Central memory CD8-positive, alpha-beta T cell (primary cell): ENCODE measurements around the gene CACNA1A.
A peak's percentile ranks its signal among the peaks of the same experiment; 100 is the strongest.
"Not testable (repeated sequence)": the region's sequence is repeated elsewhere in the genome, so short reads cannot be mapped to it uniquely, and the experiment has no call there.

Source experiments
- ATAC-seq: fragments of 150-1000 bp; cut with Tn5 transposase; replicated peaks from 2 replicates; pipeline ENCODE4 v1.10.0; 2022; ENCODE audit warnings: mild to moderate bottlenecking, moderate FRiP score, moderate number of reproducible peaks; ENCODE audit not compliant: poor library complexity, severe bottlenecking; ENCODE audit errors: extremely low read depth
- DNase-seq, 2 donors: peaks; one replicate each; pipeline ENCODE4 v3.0.0; 2021; ENCODE audit warnings: low spot score in 2 of 2
- H3K27ac Mint-ChIP-seq: one replicate; pipeline ENCODE4 v1.8.0; 2022; ENCODE audit warnings: low read depth, mild to moderate bottlenecking, moderate library complexity, mixed read lengths
- H3K27me3 Mint-ChIP-seq: one replicate; pipeline ENCODE4 v1.8.0; 2022; ENCODE audit warnings: mixed read lengths
- H3K36me3 Mint-ChIP-seq: one replicate; pipeline ENCODE4 v1.8.0; 2022; ENCODE audit warnings: mild to moderate bottlenecking, moderate library complexity, mixed read lengths; ENCODE audit not compliant: insufficient read depth
- H3K4me1 Mint-ChIP-seq: one replicate; pipeline ENCODE4 v1.8.0; 2022; ENCODE audit warnings: mixed read lengths
- H3K4me3 Mint-ChIP-seq: one replicate; pipeline ENCODE4 v1.8.0; 2022; ENCODE audit warnings: mild to moderate bottlenecking, moderate library complexity, mixed read lengths
- H3K9me3 Mint-ChIP-seq: one replicate; pipeline ENCODE4 v1.8.0; 2022; ENCODE audit warnings: mixed read lengths

CACNA1A gene

DNA sequence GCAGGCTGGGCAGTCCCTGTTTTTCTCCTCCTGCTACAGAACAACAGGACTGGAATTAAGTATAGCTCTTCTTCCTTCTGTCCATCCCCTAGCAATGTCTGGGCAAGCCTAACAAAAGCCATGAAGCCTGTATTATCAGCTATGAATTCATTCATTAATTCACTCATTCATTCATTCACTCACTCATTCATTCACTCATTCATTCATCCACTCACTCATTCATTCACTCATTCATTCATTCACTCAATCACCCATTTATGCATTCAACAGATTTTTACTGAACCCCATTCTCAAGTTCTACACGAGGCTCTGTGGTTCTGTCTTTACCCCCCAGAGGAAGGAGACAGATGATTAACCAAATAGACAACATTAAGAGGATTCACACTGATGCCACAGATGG is 69.9 kb downstream of the CACNA1A start:
- Mint-ChIP-seq H3K36me3 (peaks cover 1% of the 10 kb centered on the region), H3K9me3 (no peaks in the 10 kb centered on the region), H3K4me3 (no peak overlapping the region), H3K4me1 (no peaks in the 10 kb centered on the region), H3K27ac (no peak overlapping the region), H3K27me3 (peaks cover 11% of the 10 kb centered on the region)
- DNase-seq (no peak), ATAC-seq (no peak)

DNA sequence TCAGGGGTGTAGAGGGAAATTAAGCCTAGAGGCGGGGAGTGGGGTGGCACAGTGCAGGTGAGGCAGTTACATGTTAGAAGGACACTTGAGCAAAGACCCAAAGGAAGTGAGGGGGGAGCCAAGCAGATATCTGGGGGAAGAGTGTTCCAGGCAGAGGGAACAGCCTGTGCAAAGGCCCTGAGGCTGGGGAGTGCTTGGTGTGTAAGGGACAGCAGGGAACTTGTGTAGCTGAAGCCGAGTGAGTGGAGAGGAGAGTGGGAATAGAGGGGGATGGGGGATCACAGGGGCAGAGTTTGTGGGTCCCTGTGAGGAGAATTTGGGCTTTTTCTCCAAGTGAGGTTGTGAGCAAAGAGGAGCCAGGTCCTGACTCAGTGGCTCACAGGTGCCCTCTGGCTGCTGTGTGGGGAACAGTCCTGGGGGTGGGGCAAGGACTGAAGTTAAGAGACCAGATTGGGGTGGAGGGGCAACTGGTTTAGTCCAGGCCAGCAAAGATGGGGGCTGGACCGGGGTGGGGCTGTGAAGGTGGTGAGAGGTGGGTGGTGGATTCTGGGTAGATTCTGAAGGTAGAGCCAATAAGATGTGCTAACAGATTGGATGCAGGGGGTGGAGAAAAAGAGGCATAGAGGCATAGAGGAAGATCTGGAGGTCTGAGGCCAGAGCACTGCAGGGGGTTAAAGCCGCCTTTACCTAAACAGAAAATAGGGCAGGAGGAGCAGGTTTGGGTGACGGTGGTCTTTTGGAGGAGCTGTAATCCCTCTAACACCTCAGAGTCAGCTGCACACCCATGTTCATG is 75.3 kb downstream of the CACNA1A start:
- no peak overlapping the region for H3K27ac Mint-ChIP-seq
- no peaks in the 10 kb centered on the region for H3K9me3 Mint-ChIP-seq
- no peak for ATAC-seq

DNA sequence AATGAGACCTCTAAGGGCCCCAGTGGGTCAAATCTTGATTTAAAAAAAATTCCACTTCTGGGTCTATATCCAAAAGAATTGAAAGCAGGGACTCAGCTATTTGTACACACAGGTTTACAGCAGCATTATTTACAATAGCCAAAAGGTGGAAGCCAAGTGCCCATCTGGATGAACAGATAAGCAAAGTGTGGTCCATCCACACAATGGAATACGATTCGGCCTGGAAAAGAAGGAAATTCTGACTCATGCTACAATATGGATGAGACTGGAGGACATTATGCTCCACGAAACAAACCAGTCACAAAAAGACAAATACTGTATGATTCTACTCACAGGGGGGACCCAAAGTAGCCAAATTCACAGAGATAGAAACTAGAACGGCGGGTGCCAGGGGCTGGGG is 76.7 kb downstream of the CACNA1A start:
- DNase-seq: no peak
- H3K4me1 Mint-ChIP-seq: no peaks in the 10 kb centered on the region
- H3K36me3 Mint-ChIP-seq: peaks cover 1% of the 10 kb centered on the region
- H3K4me3 Mint-ChIP-seq: no peak overlapping the region
- no peak overlapping the region for H3K27ac Mint-ChIP-seq
- H3K9me3 Mint-ChIP-seq: no peaks in the 10 kb centered on the region
- ATAC-seq: no peak
- H3K27me3 Mint-ChIP-seq: peaks cover 41% of the 10 kb centered on the region

More for the DNA sequence above, 75.3 kb downstream of the CACNA1A start:
- Mint-ChIP-seq H3K27me3 (peaks cover 41% of the 10 kb centered on the region), H3K36me3 (peaks cover 1% of the 10 kb centered on the region), H3K4me3 (no peak overlapping the region), H3K4me1 (no peaks in the 10 kb centered on the region)
- DNase-seq: peak in 1 of 2 donors; percentile 16

DNA sequence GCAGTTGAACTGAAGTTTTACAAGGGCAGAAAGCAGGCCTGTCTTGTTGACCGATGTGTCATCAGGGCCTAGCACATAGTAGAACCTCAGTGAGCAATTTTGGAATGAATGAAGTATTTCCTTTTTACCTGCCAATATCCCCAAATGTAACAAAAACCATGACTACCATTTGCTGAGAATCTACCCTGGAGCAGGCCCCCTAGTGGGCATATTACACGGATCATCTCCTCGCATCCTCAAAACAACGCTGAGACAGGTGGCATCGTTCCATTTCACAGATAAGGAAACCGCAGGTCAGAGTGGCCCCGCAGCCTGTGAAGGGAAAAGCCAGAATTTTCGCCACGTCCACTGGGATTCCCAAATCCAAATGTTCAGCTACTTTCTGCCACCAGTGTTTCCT is 77.9 kb downstream of the CACNA1A start:
- no peak for ATAC-seq
- H3K27me3 Mint-ChIP-seq: peaks cover 50% of the 10 kb centered on the region
- H3K4me1 Mint-ChIP-seq: no peaks in the 10 kb centered on the region
- peaks cover 2% of the 10 kb centered on the region for H3K36me3 Mint-ChIP-seq
- no peaks in the 10 kb centered on the region for H3K9me3 Mint-ChIP-seq
- no peak overlapping the region for H3K27ac Mint-ChIP-seq
- no peak overlapping the region for H3K4me3 Mint-ChIP-seq
- DNase-seq: no peak

DNA sequence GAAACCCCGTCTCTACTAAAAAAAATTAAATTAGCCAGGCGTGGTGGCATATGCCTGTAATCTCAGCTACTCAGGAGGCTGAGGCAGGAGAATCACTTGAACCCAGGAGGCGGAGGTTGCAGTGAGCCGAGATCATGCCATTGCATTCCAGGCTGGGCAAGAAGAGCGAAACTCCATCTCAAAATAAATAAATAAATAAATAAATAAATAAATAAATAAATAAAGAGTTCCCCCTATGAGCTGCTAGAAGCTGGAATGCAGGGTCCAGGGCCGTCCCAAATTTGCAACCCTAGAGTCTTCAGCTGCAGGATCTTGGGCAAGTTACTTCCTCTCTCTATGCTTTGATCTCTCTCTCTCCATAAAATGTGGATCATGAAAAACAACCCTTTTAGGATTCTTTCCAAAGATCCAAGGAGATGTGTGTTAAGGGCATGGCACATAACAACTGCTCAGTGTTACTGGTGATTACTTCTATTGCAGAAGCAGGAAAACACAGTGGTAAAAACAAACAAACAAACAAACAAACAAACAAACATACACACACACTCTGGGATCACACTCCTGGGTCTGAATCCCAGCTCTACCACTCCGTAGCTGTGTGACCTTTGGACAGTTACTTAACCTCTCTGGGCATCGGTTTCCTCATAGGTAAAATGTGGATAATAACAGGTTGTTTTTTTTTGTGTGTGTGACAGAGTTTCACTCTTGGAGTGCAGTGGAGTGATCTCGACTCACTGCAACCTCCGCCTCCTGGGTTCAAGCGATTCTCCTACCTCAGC is 78.8 kb downstream of the CACNA1A start:
- no peak overlapping the region for H3K4me3 Mint-ChIP-seq
- no peak for ATAC-seq
- no peak overlapping the region for H3K27ac Mint-ChIP-seq
- peaks cover 1% of the 10 kb centered on the region for H3K36me3 Mint-ChIP-seq
- no peak for DNase-seq
- H3K9me3 Mint-ChIP-seq: no peaks in the 10 kb centered on the region
- H3K4me1 Mint-ChIP-seq: no peaks in the 10 kb centered on the region
- peaks cover 57% of the 10 kb centered on the region for H3K27me3 Mint-ChIP-seq

DNA sequence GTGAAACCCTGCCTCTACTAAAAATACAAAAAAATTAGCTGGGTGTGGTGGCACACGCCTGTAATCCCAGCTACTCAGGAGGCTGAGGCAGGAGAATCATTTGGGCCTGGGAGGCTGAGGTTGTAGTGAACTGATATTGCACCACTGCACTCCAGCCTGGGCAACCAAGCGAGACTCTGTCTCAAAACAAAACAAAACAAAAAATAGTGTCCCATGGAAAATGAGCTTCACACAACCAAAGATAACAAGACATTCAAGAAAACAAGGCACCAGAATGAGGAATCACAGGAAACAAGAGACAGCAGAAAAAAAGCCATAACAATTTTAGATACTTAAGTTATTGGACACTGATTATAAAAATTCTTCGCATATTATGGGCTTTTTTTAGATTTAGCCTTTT is 80.4 kb downstream of the CACNA1A start:
- not testable (repeated sequence) for H3K27ac Mint-ChIP-seq, H3K36me3 Mint-ChIP-seq, ATAC-seq, DNase-seq, H3K4me1 Mint-ChIP-seq, H3K4me3 Mint-ChIP-seq, H3K9me3 Mint-ChIP-seq
- H3K27me3 Mint-ChIP-seq: peaks cover 49% of the 10 kb centered on the region

DNA sequence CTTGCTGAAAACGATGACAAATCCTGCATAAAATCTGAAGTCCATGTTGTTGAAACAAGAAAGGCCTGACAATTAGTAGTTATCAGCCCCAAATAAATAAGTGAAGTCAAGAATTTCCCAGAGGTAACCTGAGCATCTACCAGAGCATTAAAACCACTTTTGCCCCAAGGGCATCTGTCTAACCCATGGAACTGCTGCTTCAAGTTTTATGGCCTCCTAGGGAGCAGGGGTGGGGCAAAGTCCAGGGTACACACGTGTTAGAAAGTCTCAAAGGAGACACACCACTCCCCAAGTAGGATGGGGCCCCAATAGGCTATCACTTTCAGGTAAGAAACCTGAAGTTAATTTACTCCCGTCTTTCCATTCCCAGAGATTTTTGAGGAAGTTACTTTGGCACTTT is 81.1 kb downstream of the CACNA1A start:
- no peak for ATAC-seq
- H3K36me3 Mint-ChIP-seq: peaks cover 1% of the 10 kb centered on the region
- H3K9me3 Mint-ChIP-seq: no peaks in the 10 kb centered on the region

DNA sequence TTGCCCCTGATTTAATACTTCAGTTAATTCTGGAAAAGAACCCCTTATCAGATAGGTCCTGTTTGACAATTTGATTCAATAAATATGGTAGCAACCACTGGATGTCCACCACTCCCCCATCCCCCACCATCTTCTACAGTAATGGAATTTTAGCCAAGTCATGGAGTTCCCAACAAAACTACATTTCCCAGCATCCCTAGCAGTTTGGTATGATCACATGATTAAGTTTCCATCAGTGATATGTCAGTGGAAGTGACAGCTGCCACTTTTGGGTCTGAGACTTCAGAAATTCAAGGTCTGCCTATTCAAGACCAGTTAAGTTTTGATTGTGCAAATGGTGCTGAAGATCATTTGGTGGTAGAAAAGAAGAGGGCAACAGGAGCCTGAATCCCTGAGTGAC is 85.5 kb downstream of the CACNA1A start:
- Mint-ChIP-seq H3K27ac (no peak overlapping the region), H3K36me3 (peaks cover 1% of the 10 kb centered on the region), H3K9me3 (no peaks in the 10 kb centered on the region), H3K27me3 (peaks cover 24% of the 10 kb centered on the region), H3K4me3 (no peak overlapping the region), H3K4me1 (no peaks in the 10 kb centered on the region)
- no peak for DNase-seq
- no peak for ATAC-seq

More for the DNA sequence above, 81.1 kb downstream of the CACNA1A start:
- peaks cover 41% of the 10 kb centered on the region for H3K27me3 Mint-ChIP-seq
- no peak for DNase-seq
- no peak overlapping the region for H3K4me3 Mint-ChIP-seq
- no peaks in the 10 kb centered on the region for H3K4me1 Mint-ChIP-seq
- no peak overlapping the region for H3K27ac Mint-ChIP-seq

DNA sequence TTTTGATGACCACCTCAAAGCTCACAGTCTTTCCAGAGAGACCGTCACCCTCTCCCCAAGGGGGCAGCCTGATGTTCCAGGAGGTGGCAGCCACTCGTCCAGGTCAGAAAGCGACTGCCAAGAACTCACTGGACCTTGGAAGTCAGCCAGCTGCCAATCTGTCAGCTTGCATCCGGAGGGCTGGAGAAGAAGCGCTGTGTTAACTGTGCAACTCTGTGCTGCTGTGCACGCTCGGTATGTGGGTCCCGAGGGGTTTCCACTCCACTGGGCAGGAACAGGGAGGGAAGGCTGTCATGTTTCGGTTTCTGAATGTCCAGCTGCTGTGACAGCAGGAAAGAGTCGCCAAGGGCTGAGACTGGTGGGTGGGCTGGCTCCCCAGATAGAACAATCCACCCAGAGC is 89.2 kb downstream of the CACNA1A start:
- ATAC-seq: no peak
- Mint-ChIP-seq H3K4me3 (no peak overlapping the region), H3K27me3 (peaks cover 32% of the 10 kb centered on the region), H3K9me3 (no peaks in the 10 kb centered on the region), H3K4me1 (no peaks in the 10 kb centered on the region), H3K36me3 (no peaks in the 10 kb centered on the region), H3K27ac (no peak overlapping the region)
- no peak for DNase-seq

DNA sequence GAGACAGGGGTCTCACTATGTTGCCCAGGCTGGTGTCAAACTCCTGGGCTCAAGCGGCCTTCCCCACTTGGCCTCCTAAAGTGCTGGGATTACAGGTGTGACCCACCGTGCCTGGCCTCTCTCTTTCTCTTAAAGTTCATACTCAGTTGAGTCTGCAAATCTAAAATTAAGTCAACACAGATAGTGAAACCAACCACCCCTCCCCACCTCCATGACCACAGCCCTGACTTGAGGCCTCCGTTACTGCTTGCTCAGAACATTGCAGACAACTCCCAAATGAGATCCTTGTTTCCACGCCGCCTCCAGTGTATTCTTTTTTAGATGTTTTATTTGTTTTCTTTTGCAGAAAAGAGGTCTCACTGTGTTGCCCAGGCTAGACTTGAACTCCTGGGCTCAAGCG is 94.4 kb downstream of the CACNA1A start:
- peaks cover 47% of the 10 kb centered on the region for H3K27me3 Mint-ChIP-seq
- ATAC-seq (no peak), DNase-seq (no peak)
- H3K36me3 Mint-ChIP-seq: no peaks in the 10 kb centered on the region
- H3K9me3 Mint-ChIP-seq: no peaks in the 10 kb centered on the region
- H3K4me3 Mint-ChIP-seq: no peak overlapping the region
- no peaks in the 10 kb centered on the region for H3K4me1 Mint-ChIP-seq
- no peak overlapping the region for H3K27ac Mint-ChIP-seq

DNA sequence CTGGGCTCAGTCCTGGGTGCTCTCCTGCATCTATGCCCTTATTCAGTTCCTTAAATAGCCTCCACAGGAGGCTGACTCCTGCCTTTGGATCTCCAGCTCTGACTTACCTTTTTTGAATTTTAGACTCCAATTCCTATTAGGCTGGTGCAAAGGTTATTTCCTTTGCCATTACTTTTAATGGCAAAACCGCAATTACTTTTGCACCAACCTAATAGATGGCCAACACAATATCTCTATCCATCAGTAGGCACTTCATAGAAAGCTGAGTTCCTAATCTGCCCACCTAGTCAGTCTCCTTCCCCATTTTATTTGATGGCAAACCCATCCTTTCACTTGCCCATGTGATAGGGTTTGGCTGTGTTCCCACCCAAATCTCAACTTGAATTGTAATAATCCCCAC is 95.3 kb downstream of the CACNA1A start:
- no peaks in the 10 kb centered on the region for H3K9me3 Mint-ChIP-seq
- no peaks in the 10 kb centered on the region for H3K4me1 Mint-ChIP-seq
- ATAC-seq: no peak
- no peak overlapping the region for H3K27ac Mint-ChIP-seq
- peaks cover 47% of the 10 kb centered on the region for H3K27me3 Mint-ChIP-seq
- no peak for DNase-seq
- H3K36me3 Mint-ChIP-seq: no peaks in the 10 kb centered on the region
- H3K4me3 Mint-ChIP-seq: no peak overlapping the region

DNA sequence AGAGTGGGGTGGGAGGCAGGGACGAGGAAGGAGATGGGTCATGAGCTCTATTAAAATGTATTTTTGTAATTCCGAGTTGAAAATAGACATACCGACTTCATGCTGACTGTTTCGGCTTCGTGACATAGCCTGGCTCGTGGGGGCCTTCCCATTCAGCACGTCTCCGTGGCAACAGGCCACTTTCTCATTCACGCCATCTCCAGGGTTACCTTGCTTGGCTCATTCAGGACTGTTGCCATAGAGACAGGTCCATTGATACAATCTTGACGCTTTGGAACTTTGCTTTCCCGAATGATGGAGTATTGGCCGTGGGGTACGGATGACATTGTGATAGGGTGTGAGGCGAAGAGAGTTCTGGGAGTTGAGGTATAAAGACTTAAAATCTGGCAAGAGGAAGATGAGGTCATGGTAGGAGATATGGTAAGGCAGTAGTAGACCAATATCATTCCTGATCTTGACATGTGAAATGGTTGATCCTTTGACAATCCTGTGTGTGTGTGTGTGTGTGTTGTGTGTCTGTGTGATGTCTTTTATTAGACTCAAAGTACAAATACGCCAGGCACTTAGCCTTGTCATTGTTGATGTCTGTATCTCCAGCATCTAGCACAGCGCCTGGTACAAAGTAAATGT is 97.3 kb downstream of the CACNA1A start:
- Mint-ChIP-seq H3K9me3 (no peaks in the 10 kb centered on the region), H3K4me1 (no peaks in the 10 kb centered on the region), H3K4me3 (no peak overlapping the region), H3K27ac (no peak overlapping the region), H3K36me3 (no peaks in the 10 kb centered on the region), H3K27me3 (peaks cover 32% of the 10 kb centered on the region)
- DNase-seq: no peak
- ATAC-seq: no peak

DNA sequence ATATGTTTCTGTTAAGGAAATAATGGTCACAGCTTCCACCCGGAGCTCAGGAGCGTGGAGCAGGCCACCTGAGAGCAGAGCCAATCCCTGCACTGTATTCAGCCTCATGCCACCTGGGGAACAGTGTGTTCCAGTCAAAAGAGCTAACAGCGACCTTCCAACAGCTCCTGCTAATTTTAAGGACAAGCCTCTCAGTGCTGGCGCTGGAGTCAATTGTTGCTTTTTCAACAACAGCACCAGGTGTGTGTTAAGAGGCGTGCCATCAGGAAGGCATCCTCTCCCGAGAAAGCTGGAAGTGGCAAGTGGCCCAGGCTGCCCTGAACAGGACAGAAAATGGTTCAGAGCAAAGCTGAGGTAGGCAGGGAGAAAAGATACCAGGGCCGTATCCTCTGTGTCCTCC is 102.0 kb downstream of the CACNA1A start:
- no peak for ATAC-seq
- Mint-ChIP-seq H3K27me3 (peaks cover 28% of the 10 kb centered on the region), H3K27ac (no peak overlapping the region), H3K4me3 (no peak overlapping the region), H3K36me3 (no peaks in the 10 kb centered on the region), H3K9me3 (no peaks in the 10 kb centered on the region), H3K4me1 (no peaks in the 10 kb centered on the region)
- no peak for DNase-seq
